Stimulated activated naive CD4-positive, alpha-beta T cell (primary cell): Measurements from ENCODE around the gene C4orf50.
"Not testable (repeated sequence)": the region's sequence is repeated elsewhere in the genome, so short reads cannot be mapped to it uniquely, and the experiment has no call there.

Source experiments
- DNase-seq, 6 experiments: peaks; one replicate each; lab custom pipeline; 2025; lab: John Stamatoyannopoulos, UW

Gene C4orf50

GRCh38 chr4:5858020-5858769 is 160.0 kb downstream of the C4orf50 start:
- no peak for DNase-seq

GRCh38 chr4:5857199-5857598 is 161.0 kb downstream of the C4orf50 start:
- DNase-seq, result no peak

- not testable (repeated sequence) for DNase-seq
Measured at GRCh38 chr4:5856362-5856761, 161.9 kb downstream of the C4orf50 start.

- DNase-seq, result no peak
Measured at GRCh38 chr4:5854929-5855328, 163.3 kb downstream of the C4orf50 start.

GRCh38 chr4:5852523-5853202 is 165.6 kb downstream of the C4orf50 start:
- no peak for DNase-seq

GRCh38 chr4:5851637-5852301 is 166.5 kb downstream of the C4orf50 start:
- DNase-seq, result no peak
